GM20000 (cell line): ENCODE results near the gene MORN1.
A peak's percentile ranks its signal among the peaks of the same experiment; 100 is the strongest.

Experiments
- DNase-seq: peaks from one replicate; pipeline ENCODE4 v3.0.0; 2012; ENCODE audit warnings: low spot score
- TF ChIP-seq, protein P1 (sequence below): IDR thresholded peaks from 2 replicates; pipeline ENCODE4 v1.5.1; 2012; ENCODE audit warnings: mild to moderate bottlenecking, control low read depth; ENCODE audit errors: extremely low read depth, missing control alignments

The MORN1 gene

DNA sequence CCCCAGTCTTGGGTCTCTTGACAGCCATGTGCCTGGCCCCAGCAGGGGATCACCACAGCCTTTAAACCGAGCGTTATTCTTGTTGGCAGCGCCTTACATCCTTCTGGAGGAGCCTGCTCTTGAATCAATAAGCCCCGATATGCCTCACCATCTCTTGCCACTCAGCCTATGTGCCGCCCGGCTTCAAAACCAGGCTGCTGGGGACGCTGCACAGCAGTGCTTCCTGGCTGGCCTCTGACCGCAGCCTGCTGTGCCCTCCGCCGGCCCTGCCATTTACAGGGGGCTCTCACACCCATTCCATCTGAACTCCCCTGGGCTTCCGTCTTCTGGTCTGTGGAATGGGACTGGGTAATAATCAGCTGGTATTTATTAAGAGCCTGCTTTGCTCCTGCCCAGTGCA, 24.0 kb upstream of the MORN1 start:
- TF ChIP-seq, protein P1, sequence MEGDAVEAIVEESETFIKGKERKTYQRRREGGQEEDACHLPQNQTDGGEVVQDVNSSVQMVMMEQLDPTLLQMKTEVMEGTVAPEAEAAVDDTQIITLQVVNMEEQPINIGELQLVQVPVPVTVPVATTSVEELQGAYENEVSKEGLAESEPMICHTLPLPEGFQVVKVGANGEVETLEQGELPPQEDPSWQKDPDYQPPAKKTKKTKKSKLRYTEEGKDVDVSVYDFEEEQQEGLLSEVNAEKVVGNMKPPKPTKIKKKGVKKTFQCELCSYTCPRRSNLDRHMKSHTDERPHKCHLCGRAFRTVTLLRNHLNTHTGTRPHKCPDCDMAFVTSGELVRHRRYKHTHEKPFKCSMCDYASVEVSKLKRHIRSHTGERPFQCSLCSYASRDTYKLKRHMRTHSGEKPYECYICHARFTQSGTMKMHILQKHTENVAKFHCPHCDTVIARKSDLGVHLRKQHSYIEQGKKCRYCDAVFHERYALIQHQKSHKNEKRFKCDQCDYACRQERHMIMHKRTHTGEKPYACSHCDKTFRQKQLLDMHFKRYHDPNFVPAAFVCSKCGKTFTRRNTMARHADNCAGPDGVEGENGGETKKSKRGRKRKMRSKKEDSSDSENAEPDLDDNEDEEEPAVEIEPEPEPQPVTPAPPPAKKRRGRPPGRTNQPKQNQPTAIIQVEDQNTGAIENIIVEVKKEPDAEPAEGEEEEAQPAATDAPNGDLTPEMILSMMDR = no peak
- no peak for DNase-seq

DNA sequence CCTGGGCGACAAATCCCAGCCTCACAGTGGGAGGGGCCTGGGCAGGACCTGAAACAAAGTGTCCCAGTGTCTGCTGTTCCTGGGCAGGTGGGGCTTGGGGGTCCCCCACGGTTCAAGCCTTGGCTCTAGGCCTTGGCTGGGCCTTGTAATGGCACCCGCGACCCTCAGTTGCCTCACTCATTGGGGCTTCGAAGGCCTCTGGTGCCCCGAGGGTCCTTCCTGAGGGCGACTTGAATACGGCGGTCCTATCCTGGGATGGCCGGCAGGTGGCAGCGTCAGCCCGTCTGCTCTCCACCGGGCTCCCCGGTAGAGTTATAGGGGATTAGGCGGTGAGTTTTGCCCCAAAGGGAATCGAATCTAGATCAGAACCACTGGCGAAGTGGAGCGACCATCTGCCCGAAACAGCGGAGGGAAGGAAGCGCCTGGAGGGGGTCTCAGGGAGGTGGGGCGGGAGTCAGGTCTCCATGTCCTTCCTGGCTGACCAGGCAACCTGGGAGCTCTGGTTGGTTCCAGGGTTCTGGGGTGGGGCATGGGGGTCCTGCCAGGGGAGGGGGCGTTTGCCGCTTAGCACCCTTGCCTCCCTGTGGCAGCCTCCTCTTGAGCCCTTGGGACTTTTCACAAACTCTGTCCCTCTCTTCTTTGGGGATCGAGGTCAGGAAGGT, 23.1 kb upstream of the MORN1 start:
- TF ChIP-seq, protein P1 = peak; percentile 82

DNA sequence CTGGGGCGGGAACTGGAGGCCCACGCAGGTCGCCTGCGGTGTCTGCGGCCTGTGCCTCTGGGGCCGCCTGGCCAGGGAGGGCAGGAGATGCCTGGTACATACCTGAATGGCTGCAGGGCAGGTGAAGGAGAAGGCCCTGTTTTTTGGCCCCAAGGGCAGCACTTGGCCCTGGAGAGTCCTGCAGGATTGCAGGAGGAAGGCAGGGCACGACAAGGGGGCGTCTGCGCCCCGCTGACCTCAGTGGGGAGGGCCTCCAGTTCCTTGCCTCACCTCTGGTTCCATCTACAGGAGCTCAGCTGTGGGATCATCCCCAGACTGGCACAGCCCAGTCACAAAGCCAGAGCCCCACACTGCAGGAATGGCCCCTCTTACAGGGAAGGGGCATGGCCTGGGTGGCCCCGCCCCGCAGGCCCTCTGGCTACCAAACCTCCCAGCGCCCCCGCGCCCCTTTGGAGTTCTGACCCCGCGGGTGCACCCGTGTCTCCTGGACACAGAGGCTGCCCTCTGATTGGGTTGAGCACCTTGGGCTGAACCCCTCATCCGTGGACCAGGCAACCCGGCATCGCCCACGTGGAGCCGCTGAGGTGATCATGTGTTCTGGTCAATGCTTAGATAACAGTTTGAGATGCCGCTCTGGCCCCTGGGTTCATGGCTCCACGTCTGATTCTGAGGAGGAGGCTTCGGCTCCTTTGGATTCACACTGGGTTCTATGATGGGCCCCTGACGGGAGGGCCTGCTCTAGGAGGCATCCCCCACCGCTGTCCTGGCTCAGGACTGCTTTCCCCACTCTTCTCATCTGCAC, 22.3 kb upstream of the MORN1 start:
- TF ChIP-seq, protein P1 = no peak
- no peak for DNase-seq

More for the DNA sequence above, 23.1 kb upstream of the MORN1 start:
- peak; percentile 89 for DNase-seq

DNA sequence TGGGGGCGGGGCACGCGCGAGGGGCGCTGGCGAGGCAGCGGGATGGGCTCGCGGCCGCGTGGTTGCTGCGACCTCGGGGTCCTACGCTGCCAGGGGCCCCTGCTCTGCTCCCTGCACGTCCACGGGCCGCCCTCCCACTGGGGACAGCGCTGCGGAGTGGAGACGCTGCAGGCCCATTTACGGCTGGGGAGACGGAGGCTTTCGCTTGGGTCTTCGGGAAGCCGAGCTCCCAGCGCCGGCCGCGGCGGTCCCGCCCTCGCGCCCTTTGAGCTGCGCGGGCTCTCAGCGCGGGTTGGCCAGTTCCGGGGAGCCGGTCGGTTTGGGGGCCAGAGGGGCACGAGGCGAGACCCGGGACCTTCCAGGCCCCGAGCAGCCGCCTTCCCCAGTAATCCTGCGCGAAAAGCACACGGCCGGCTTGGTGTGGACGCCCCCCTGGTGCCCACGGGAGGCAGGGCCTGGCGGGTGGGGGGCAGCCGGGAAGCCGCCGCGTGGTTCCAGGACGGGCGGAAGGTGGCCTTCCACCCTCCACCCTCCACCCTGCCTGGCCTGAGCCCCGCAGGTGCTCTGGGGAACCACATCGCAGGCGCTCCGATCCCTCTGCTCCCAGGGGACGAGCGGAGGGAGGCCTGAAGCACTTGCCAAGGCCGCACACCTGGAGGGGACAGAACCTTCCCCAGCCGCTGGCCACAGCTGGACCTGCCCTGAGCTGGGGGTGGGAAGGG, 21.6 kb upstream of the MORN1 start:
- TF ChIP-seq, protein P1 = no peak
- DNase-seq = peak; percentile 86

DNA sequence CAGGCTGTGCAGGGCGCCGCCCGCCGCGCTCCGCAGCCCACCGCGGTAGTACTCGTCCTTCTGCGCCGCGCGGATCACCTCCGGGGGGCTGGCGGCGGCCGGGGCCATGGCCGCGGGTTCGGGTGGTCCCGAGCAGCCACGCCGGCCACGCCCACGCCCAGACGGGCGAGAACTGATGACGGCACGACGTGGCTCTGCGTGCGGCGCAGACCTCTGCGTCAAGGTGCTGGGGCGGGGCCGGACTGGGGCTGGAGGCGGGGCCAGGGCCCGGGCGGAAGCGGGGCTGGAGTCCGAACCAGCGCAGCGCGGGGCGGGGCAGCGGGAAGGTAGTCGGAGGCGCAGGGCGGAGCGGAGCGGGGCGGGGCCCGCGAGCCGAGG, 21.0 kb upstream of the MORN1 start, which contains the start of gene PEX10:
Gene PEX10 (minus strand): TSS at position 170 of the 378 bp plus-strand sequence. CDS start 62 bp downstream, at position 108.
- TF ChIP-seq, protein P1 = no peak
- DNase-seq = peak; percentile 100

DNA sequence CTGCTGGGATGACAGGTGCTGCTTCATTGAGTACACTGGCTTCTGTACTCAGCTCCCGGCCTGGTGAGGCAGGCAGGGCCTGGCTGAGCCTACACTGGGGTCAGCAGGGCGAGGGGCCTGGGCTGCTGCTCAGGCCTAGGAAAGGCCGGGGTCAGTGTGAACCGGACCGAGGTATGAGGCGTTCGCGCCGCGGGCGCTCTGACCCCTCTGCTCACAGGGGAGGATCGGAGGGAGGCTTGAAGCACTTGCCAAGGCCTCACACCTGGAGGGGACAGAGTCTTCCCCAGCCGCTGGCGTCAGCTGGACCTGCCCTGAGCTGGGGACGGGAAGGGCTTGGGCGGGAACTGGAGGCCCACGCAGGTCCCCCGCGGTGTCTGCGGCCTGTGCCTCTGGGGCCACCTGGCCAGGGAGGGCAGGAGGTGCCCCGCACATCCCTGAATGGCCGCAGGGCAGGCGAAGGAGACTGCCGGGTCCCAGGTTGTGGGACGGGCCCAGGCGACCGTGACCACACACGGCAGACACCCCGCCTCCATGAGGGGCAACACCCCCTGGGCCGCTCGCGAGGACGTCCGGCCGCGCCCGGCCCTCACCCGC, 20.5 kb upstream of the MORN1 start:
- TF ChIP-seq, protein P1 = no peak
- no peak for DNase-seq
